ENCODE results near the gene SALL4.
"Not testable (repeated sequence)": the region's sequence is repeated elsewhere in the genome, so short reads cannot be mapped to it uniquely, and the experiment has no call there.

Gene SALL4

GRCh38 chr20:51832276-51832675 is 30.0 kb upstream of the SALL4 start:
- no peak for TF ChIP-seq CTCF (IDR thresholded peaks at IDR 0.05; ENCODE audit: low read depth, low read length, missing control alignments)
- no peak overlapping the region for H3K4me3 ChIP-seq (ENCODE audit: low read depth, low read length)
- no peak for DNase-seq (ENCODE audit: low read depth)
- in situ Hi-C loops (cut with HindIII; ENCODE audit: low sequenced_read_pairs) = no loop called here

DNA sequence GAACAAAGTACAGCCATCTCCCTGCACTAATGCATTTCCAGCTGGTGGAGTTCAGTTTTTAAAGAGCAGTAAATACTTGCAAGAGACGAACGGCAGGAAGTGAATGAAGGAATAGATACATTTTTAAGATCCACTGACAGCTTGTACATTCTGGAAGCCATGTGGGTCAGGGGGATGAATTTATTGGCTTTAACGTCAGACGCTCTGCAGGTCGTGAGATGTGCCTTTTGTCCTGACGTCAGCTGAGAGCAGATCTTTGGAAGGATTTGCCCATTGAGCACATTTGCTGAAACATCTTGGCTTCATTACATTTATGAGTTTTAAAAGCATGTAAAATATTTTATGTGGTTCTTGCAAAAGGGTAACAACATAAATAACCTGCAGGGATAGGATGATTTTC is 29.5 kb upstream of the SALL4 start:
- no peak overlapping the region for H3K4me3 ChIP-seq (ENCODE audit: low read depth, low read length)
- DNase-seq (ENCODE audit: low read depth) = no peak
- no peak for TF ChIP-seq CTCF (IDR thresholded peaks at IDR 0.05; ENCODE audit: low read depth, low read length, missing control alignments)
- in situ Hi-C loops (cut with HindIII; ENCODE audit: low sequenced_read_pairs) = no loop called here

GRCh38 chr20:51830538-51830937 is 28.2 kb upstream of the SALL4 start:
- no peak for TF ChIP-seq CTCF (IDR thresholded peaks at IDR 0.05; ENCODE audit: low read depth, low read length, missing control alignments)
- H3K4me3 ChIP-seq (ENCODE audit: low read depth, low read length) = no peak overlapping the region
- in situ Hi-C loops (cut with HindIII; ENCODE audit: low sequenced_read_pairs) = no loop called here
- no peak for DNase-seq (ENCODE audit: low read depth)

DNA sequence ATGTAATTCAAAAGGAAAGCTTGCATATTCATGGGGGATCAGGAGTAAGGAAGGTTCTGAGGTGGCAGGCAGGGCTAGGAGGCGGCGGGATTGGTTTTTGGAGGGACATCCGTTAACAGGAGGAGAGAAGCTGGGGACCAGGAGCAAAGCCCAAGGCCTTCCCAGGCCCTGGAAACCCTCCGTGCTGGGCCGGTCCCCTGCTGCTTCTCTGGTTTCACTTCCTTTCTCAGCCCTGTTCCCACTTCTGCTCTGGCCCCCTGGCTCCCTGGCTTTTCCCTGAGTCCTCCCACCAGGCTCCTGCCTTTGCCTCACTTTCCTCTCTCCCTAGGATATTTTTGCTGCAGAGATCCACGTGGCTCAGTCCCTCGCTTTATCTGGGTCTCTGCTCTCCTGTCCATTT is 26.4 kb upstream of the SALL4 start:
- TF ChIP-seq CTCF (IDR thresholded peaks at IDR 0.05; ENCODE audit: low read depth, low read length, missing control alignments) = no peak
- in situ Hi-C loops (cut with HindIII; ENCODE audit: low sequenced_read_pairs) = no loop called here
- no peak overlapping the region for H3K4me3 ChIP-seq (ENCODE audit: low read depth, low read length)
- no peak for DNase-seq (ENCODE audit: low read depth)

DNA sequence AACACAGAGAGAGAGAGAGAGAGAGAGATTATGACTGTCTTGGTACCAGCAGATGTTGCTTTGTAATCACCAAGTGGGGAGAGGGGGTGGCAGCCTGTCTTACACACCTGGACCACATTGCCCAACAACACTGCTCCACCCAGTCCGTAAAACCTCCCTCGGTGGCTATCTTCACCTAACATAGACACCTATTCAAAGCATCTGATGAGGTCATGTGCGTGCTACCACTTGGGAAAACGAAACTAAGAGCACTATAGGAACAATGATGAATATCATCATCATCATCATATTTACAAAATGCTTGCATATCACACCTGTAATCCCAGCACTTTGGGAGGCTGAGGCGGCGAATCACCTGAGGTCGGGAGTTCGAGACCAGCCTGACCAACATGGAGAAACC is 24.1 kb upstream of the SALL4 start:
- TF ChIP-seq CTCF (IDR thresholded peaks at IDR 0.05; ENCODE audit: low read depth, low read length, missing control alignments) = no peak
- DNase-seq (ENCODE audit: low read depth) = no peak
- no peak overlapping the region for H3K4me3 ChIP-seq (ENCODE audit: low read depth, low read length)
- in situ Hi-C loops (cut with HindIII; ENCODE audit: low sequenced_read_pairs) = no loop called here

DNA sequence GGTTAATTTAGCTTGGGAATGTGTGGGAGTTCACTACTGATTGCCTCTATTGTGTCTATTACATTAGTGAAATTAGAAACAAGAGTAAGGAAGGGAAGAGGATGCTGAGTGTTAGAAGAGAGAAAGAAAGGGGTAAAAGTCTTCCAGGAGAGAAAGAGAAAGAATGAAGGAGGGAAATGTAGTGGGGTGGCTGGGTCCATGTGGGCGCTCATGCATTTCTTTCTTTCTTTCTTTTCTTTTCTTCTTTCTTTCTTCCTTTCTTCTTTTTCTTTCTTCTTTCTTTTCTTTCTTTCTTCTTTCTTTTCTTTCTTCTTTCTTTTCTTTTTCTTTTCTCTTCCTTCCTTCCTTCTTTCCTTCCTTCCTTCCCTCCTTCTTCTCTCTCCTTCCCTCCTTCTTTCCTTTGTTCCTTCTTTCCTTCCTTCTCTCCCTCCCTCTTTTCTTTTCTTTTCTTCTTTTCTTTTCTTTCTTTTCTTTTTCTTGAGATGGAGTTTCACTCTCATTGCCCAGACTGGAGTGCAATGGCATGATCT is 16.2 kb upstream of the SALL4 start:
- no peak overlapping the region for H3K4me3 ChIP-seq (ENCODE audit: low read depth, low read length)
- no peak for DNase-seq (ENCODE audit: low read depth)
- no peak for TF ChIP-seq CTCF (IDR thresholded peaks at IDR 0.05; ENCODE audit: low read depth, low read length, missing control alignments)
- in situ Hi-C loops (cut with HindIII; ENCODE audit: low sequenced_read_pairs) = no loop called here

DNA sequence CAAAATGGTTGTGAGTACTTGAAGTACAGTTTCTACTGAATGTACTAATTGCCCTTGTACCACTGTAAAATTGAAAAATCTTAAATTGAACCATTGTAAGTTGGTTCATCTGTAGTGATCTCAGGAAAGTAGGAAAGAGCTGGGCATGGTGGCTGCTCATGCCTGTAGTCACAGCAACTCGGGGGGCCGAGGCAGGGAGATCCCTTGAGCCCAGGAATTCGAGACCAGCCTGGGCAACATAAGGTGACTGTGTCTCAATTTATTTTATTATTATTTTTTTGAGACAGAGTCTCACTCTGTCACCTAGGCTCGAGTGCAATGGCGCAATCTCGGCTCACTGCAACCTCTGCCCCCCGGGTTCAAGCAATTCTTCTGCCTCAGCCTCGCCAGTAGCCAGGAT is 14.5 kb upstream of the SALL4 start:
- in situ Hi-C loops (cut with HindIII; ENCODE audit: low sequenced_read_pairs); DNase-seq (ENCODE audit: low read depth); H3K4me3 ChIP-seq (ENCODE audit: low read depth, low read length): not testable (repeated sequence)
